AG04450 (cell line): ENCODE results near the gene PARP3. TPM values are rescaled to one million over a fixed set of nuclear protein-coding genes. Genes with fewer than 3 reads are reported as not detected.

ENCODE experiments used
- CTCF ChIA-PET: fragments of 300-600, 350-600 bp; formaldehyde crosslinking; extraction: SDS; loops from one replicate; lab custom pipeline; 2022; ENCODE audit warnings: antibody characterized with exemption, inconsistent platforms; lab: Charles Lee
- POLR2A ChIA-PET: fragments of 350-600 bp; formaldehyde crosslinking; extraction: SDS; loops from one replicate; lab custom pipeline; 2021; ENCODE audit warnings: antibody characterized with exemption, inconsistent platforms; lab: Yijun Ruan, JAX
- DNase-seq: peaks from one replicate; pipeline ENCODE4 v3.0.0-alpha.2; 2011; ENCODE audit warnings: low read depth, low spot score
- H3K27ac ChIP-seq: one replicate; pipeline ENCODE4 v1.5.1; 2012; ENCODE audit warnings: low read depth, low read length, control low read depth
- H3K27me3 ChIP-seq: one replicate; pipeline ENCODE4 v1.6.0; 2012; ENCODE audit warnings: low read length; ENCODE audit not compliant: control insufficient read depth, insufficient read depth
- H3K4me3 ChIP-seq: 2 replicates; pipeline ENCODE4 v1.5.1; 2011; ENCODE audit warnings: mild to moderate bottlenecking, low read depth, low read length, control low read depth
- H3K9me3 ChIP-seq: 2 replicates; pipeline ENCODE4 v1.5.1; 2012; ENCODE audit warnings: low read length; ENCODE audit not compliant: control insufficient read depth, insufficient read depth
- polyA plus RNA-seq: library from polyadenylated mRNA; depleted of rRNA; stranded (reverse); fragments of >200 nt; gene quantifications from 2 replicates; pipeline ENCODE4 v1.2.3, GENCODE V29; 2011
- TF ChIP-seq, protein P1 (sequence below): IDR thresholded peaks from 2 replicates; pipeline ENCODE4 v1.5.1; 2011; ENCODE audit warnings: low read depth, low read length, control low read depth, inconsistent platforms

The PARP3 gene
- polyA plus RNA-seq, 1 experiment, result 7.5 TPM

DNA sequence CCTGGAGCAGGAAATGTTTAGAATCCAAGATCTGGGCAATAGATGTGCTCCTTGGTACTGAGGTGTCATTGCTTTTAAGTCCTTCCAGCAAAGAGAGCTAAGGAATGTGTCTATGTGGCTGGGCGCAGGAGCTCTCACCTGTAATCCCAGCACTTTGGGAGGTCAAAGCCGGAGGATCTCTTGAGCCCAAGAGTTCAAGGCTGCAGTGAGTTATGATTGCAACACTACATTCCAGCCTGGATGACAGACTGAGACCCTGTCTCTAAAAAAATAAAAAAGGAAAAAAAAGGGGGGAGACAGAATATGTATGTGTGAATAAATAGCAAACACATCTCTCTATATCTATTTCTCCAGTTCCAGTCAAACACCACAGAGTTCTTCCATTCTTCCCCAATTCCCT is 8.7 kb downstream of the PARP3 start:
- Histone ChIP-seq H3K27me3 (no peaks in the 10 kb centered on the region), H3K27ac (no peak overlapping the region), H3K4me3 (no peak overlapping the region), H3K9me3 (no peaks in the 10 kb centered on the region; the same call in 1 of the 2 replicates)
- TF ChIP-seq, protein P1, sequence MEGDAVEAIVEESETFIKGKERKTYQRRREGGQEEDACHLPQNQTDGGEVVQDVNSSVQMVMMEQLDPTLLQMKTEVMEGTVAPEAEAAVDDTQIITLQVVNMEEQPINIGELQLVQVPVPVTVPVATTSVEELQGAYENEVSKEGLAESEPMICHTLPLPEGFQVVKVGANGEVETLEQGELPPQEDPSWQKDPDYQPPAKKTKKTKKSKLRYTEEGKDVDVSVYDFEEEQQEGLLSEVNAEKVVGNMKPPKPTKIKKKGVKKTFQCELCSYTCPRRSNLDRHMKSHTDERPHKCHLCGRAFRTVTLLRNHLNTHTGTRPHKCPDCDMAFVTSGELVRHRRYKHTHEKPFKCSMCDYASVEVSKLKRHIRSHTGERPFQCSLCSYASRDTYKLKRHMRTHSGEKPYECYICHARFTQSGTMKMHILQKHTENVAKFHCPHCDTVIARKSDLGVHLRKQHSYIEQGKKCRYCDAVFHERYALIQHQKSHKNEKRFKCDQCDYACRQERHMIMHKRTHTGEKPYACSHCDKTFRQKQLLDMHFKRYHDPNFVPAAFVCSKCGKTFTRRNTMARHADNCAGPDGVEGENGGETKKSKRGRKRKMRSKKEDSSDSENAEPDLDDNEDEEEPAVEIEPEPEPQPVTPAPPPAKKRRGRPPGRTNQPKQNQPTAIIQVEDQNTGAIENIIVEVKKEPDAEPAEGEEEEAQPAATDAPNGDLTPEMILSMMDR, result no peak
- POLR2A ChIA-PET, result no interaction called here
- CTCF ChIA-PET, result interaction anchor here (1.2 to 5.3 kb wide), 2 partner anchors 8 to 23 kb away, joined by 6 to 37 read pairs; partner anchors contain the start of genes ABHD14A, ABHD14B, PARP3 and RRP9
- no peak for DNase-seq

DNA sequence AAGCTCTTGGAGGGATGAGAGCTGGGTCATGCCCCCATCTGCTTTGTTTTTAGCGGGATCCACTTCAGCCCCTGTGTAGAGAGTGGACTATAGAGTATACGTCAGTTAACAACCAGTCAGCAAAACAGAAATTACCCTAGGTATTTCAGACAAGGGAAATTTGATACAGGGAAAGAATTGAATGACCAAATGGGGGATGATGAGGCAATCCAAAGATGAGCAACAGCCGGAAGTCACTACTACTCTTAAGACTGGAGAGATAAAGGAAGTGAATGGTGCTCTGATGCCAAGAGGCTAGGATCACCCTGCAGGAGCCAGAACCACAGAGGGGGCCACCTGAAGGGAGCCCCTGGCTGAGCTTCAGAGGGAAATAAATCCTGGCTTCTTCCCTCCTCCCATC is 11.3 kb downstream of the PARP3 start:
- DNase-seq, result peak; percentile 49
- Histone ChIP-seq H3K9me3 (no peaks in the 10 kb centered on the region; the same call in 1 of the 2 replicates), H3K27ac (peak overlapping the region; percentile 31), H3K27me3 (no peaks in the 10 kb centered on the region), H3K4me3 (no peak overlapping the region)
- TF ChIP-seq, protein P1, result no peak
- ChIA-PET POLR2A (interaction anchor here (0.6 to 1.0 kb wide), 2 partner anchors 10 to 30 kb away, joined by 3 to 4 read pairs; partner anchors contain the start of gene ACY1), CTCF (interaction anchor here (0.6 to 5.3 kb wide), 4 partner anchors 11 to 170 kb away, joined by 3 to 37 read pairs (median 6); partner anchors contain the start of genes ABHD14B, PARP3 and RRP9)

DNA sequence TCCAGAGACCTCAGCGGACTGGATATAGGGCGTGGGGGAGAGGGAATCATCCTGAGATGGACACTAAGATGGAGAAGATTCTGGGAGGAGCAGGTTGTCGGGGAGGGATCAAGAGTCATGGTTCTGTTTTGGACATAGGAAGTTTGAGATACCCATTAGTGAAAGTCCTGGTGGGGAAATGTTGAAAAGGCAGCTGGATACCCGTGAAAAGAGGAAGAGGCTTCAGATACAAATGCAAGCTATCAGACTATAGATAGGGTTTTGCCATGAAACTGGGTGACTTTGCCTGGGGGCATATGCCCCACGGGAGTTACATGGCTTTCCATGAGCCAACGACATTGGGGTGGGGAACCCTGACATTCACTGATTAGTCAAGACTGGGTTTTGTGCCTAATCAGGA is 11.9 kb downstream of the PARP3 start:
- no peak for DNase-seq
- Histone ChIP-seq H3K4me3 (no peak overlapping the region), H3K27ac (no peak overlapping the region), H3K27me3 (no peaks in the 10 kb centered on the region), H3K9me3 (no peaks in the 10 kb centered on the region; the same call in 1 of the 2 replicates)
- CTCF ChIA-PET, result interaction anchor here (1.5 to 5.3 kb wide), 2 partner anchors 12 to 20 kb away, joined by 9 to 37 read pairs; partner anchors contain the start of genes ABHD14B, PARP3 and RRP9
- TF ChIP-seq, protein P1, result no peak
- POLR2A ChIA-PET, result interaction anchor here (1.0 kb wide), 1 partner anchor 11 kb away, joined by 4 read pairs; no protein-coding TSS in a partner anchor

DNA sequence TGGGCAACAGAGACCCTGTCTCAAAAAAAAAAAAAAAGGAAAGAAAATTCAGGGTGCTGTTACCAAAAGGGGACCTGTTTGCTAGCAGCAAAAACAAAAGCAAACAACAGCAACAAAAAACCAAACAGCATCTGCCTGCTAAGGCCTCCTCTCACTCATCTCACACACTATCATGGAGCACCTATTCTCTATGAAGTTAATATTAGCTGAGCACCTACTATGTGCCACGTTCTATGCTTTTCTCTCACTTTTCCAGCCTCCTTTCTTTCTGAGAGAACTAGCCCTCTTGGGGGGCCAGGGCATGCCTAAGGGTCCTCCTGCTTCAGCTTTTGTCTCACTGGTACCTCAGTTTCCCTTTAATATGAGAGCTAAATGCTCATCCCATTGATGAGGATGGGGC is 12.6 kb downstream of the PARP3 start:
- H3K9me3 ChIP-seq, result no peaks in the 10 kb centered on the region; the same call in 1 of the 2 replicates
- POLR2A ChIA-PET, result no interaction called here
- H3K27ac ChIP-seq, result no peak overlapping the region
- H3K4me3 ChIP-seq, result no peak overlapping the region
- no peaks in the 10 kb centered on the region for H3K27me3 ChIP-seq
- TF ChIP-seq, protein P1, result no peak
- CTCF ChIA-PET, result interaction anchor here (1.5 to 5.3 kb wide), 2 partner anchors 12 to 19 kb away, joined by 9 to 37 read pairs; partner anchors contain the start of genes ABHD14B, PARP3 and RRP9
- no peak for DNase-seq

DNA sequence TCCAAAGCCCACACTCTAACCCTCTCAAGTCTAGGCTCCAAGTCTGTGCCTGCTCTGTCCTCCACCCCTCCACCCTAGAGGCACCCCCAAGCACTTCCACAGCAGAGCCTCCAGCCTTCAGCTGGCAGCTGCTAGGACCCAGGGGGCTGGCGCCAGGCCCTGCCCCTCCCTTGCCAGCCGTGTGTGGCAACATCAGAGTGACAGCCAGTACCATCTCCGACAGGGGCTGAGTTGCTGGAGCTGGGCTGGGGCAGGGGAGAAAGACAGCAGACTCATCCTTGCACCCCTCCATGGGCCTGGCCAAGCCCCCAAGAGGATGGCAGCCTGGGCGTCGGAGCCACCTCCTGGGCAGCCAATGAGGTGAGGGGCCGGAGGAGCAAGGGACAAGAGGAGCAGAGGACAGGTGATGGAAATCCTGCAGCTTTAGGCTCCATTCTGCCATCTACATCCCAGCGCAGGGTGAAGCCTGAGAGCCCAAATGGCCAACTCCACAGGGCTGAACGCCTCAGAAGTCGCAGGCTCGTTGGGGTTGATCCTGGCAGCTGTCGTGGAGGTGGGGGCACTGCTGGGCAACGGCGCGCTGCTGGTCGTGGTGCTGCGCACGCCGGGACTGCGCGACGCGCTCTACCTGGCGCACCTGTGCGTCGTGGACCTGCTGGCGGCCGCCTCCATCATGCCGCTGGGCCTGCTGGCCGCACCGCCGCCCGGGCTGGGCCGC is 13.2 kb downstream of the PARP3 start, which contains the start of gene GPR62:
GPR62 (plus strand) TSS at position 207 of the 718 bp plus-strand sequence; CDS start at position 479, 272 bp downstream.
- H3K4me3 ChIP-seq, result no peak within 1 kb of the TSS
- POLR2A ChIA-PET, result no interaction called here
- no peak within 1 kb of the TSS for H3K27ac ChIP-seq
- TF ChIP-seq, protein P1, result no peak
- H3K9me3 ChIP-seq, result no peaks in the 10 kb centered on the region; the same call in 1 of the 2 replicates
- no peaks in the 10 kb centered on the region for H3K27me3 ChIP-seq
- CTCF ChIA-PET, result no interaction called here
- DNase-seq, result no peak
